Measurements from ENCODE around the gene PFDN2. TPM values are rescaled to one million over a fixed set of nuclear protein-coding genes. Genes with fewer than 3 reads are reported as not detected.

PFDN2 gene
- total and polyA plus RNA-seq, 2 of the 8 experiments (the other 6 are each of a cell fraction or from before 2014, with no cell fraction given), result 66.2 to 71.2 TPM

GRCh38 chr1:161089251-161089924, 28.4 kb downstream of the PFDN2 start, which contains the start of gene NECTIN4:
NECTIN4 (minus strand) TSS chr1:161089558; CDS start chr1:161089296, 262 bp downstream.
- CTCF ChIA-PET (ENCODE audit: partially characterized antibody), result interaction anchor here (1.2 to 11.9 kb wide), 4 partner anchors 9 to 48 kb away, joined by 3 to 156 read pairs (median 49); partner anchors contain the start of genes ARHGAP30 and KLHDC9
- H2AFZ ChIP-seq (ENCODE audit: low read length), result peak within 1 kb of the TSS; percentile 64; the same call in 1 of the 2 replicates
- H3K4me1 ChIP-seq (replicated peaks in 1 of 4; ENCODE audit: control insufficient read depth in 3 of 4, insufficient read depth in 4 of 4, low read length in 3 of 4), result peaks cover 0 to 9% (median 0%) of the 10 kb centered on the region in 4 experiments; a peak in 3 of 7 replicates
- no peaks in the 10 kb centered on the region for H3K9me3 ChIP-seq (ENCODE audit: insufficient read depth in 2 of 2, low read depth in 1 of 2, low read length in 1 of 2)
- POLR2A ChIA-PET (ENCODE audit: partially characterized antibody), result interaction anchor here (1.6 kb wide), 1 partner anchor 43 kb away, joined by 5 read pairs; the partner anchor contains the start of gene DEDD
- H3K23ac ChIP-seq (ENCODE audit: insufficient read length), result no peak within 1 kb of the TSS
- no peak within 1 kb of the TSS for H3K14ac ChIP-seq (ENCODE audit: insufficient read length)
- H4K8ac ChIP-seq (ENCODE audit: extremely low read depth, insufficient read depth, low read length), result no peak within 1 kb of the TSS; the same call in 1 of the 2 replicates
- H3K23me2 ChIP-seq (ENCODE audit: low read depth, low read length), result peaks cover 2% of the 10 kb centered on the region; the same call in 1 of the 2 replicates
- no peak within 1 kb of the TSS; the same call in 1 of the 2 replicates for H2BK5ac ChIP-seq (ENCODE audit: low read depth, low read length)
- no peak within 1 kb of the TSS for H2BK20ac ChIP-seq (ENCODE audit: low read length)
- H3K9ac ChIP-seq (replicated peaks in 1 of 4; ENCODE audit: extremely low read depth in 1 of 4, low read depth in 3 of 4, low read length in 3 of 4), result no peak within 1 kb of the TSS
- no peaks in the 10 kb centered on the region for H4K20me1 ChIP-seq (replicated peaks in 1 of 2; ENCODE audit: control insufficient read depth in 1 of 2, insufficient read depth in 2 of 2, low read length in 2 of 2)
- H2BK120ac ChIP-seq (replicated peaks; ENCODE audit: low read depth, low read length), result no peak within 1 kb of the TSS
- no peaks in the 10 kb centered on the region for H3K36me3 ChIP-seq (ENCODE audit: control insufficient read depth in 2 of 4, insufficient read depth in 4 of 4, low read length in 3 of 4)
- H3K27me3 ChIP-seq (replicated peaks in 1 of 4; ENCODE audit: control insufficient read depth in 3 of 4, extremely low read depth in 1 of 4, insufficient read depth in 3 of 4, low read length in 3 of 4), result no peaks in the 10 kb centered on the region
- no peak within 1 kb of the TSS for H3K27ac ChIP-seq (ENCODE audit: low read depth, low read length)
- no peak within 1 kb of the TSS for H3K18ac ChIP-seq (ENCODE audit: extremely low read depth, low read length)
- H3K4me2 ChIP-seq (ENCODE audit: insufficient read depth in 1 of 2, low read depth in 2 of 2, low read length in 2 of 2), result no peak within 1 kb of the TSS; a peak in 2 of 4 replicates
- DNase-seq (ENCODE audit: low read depth in 1 of 2, low spot score in 2 of 2), result no peak
- H3K4me3 ChIP-seq (ENCODE audit: extremely low read depth in 1 of 4, insufficient read depth in 2 of 4, low read depth in 3 of 4, low read length in 4 of 4), result no peak within 1 kb of the TSS
- no peaks in the 10 kb centered on the region for H3K79me2 ChIP-seq (ENCODE audit: control insufficient read depth in 1 of 2, insufficient read depth in 2 of 2, low read length in 2 of 2)
- H2BK15ac ChIP-seq (ENCODE audit: low read length), result 0 out of 2 replicates have a peak within 1 kb of the TSS, but pooled peaks have one; percentile 31
- no peak for FAIRE-seq
- H3K56ac ChIP-seq (replicated peaks; ENCODE audit: insufficient read length, low read depth, low read length), result no peak within 1 kb of the TSS
- peak within 1 kb of the TSS; percentile 15 for H4K91ac ChIP-seq (replicated peaks; ENCODE audit: insufficient read length, low read length)
- no peaks in the 10 kb centered on the region for H3K79me1 ChIP-seq (ENCODE audit: low read depth, low read length)
- 74% methylated on average over 20 of the region's 22 CpGs; no CpG with 5 or more reads in 1 of the 2 experiments for WGBS, 2 experiments (ENCODE audit: extremely low coverage in 1 of 2, insufficient coverage in 1 of 2, insufficient read length in 1 of 2, insufficient replicate concordance in 2 of 2, low coverage in 1 of 2, low lambda C conversion rate in 2 of 2, missing lambda C conversion rate in 1 of 2)
- no peak within 1 kb of the TSS for H4K5ac ChIP-seq (ENCODE audit: insufficient read length, low read depth, low read length)
- TF ChIP-seq MAX (IDR thresholded peaks at IDR 0.05), result 0 out of 2 replicates have a peak, but pooled peaks have one; percentile 32
- no peak for TF ChIP-seq SUZ12 (IDR thresholded peaks at IDR 0.05; ENCODE audit: low read length)
- TF ChIP-seq E2F6 (IDR thresholded peaks at IDR 0.05), result peak; percentile 18; the same call in 1 of the 2 replicates
- no peak within 1 kb of the TSS for H2AK5ac ChIP-seq (ENCODE audit: low read depth, low read length)
- peak within 1 kb of the TSS; percentile 44; the same call in 1 of the 2 replicates for H2BK12ac ChIP-seq (ENCODE audit: low read depth, low read length)
- H3K4ac ChIP-seq (replicated peaks; ENCODE audit: insufficient read length, low read depth, low read length), result peak within 1 kb of the TSS; percentile 19

All from H1 (cell line).